ENCODE data around the gene CBX7. TPM values are rescaled to one million over a fixed set of nuclear protein-coding genes. Genes with fewer than 3 reads are reported as not detected.

CBX7 gene
- total RNA-seq, 4 donors from 2014 or later: 41.2 to 58.6 (median 53.2) TPM

DNA sequence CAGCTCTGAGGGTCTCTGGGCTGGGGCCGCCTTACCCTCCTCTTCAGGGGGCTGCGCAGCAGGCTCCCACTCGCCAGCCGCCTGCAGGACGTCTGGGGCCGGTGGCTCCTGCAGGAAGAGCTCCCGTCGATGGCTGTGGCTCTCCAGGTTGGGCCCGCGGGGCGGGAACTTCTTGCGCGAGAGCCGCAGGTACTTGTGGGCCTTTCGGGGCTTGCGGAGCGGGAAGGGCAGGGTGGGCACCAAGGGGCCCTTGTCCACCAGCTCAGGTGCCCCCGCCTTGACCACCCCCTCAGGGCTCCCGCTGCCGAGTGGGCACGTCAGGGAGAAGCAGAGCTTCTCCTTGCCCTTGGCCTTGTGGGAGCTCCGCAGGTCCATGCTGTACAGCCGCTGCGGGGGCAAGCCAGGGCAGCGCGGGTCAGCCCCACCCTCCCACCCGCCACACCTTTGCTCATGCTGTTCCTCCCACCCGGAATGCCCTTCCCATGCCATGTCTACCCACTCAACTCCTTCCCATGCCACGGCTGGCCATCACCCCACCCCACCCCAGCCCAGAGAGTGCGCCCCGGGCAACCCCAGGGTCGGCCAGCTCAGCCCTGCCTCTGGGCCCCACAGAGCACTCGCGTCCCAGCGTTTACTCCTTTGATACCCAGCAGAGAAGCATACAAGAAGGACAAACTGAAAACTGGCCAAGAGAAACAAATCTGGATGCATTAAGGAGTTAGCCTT lies 18.0 kb downstream of the CBX7 start:
- Histone ChIP-seq H3K27ac (no peak overlapping the region), H3K4me3 (no peak overlapping the region), H3K36me3 (peaks cover 0 to 20% (median 0%) of the 10 kb centered on the region in 3 donors), H3K9me3 (no peaks in the 10 kb centered on the region), H3K4me1 (peaks cover 0 to 18% (median 3%) of the 10 kb centered on the region in 4 donors), H3K27me3 (no peaks in the 10 kb centered on the region)
- TF ChIP-seq, protein P1, sequence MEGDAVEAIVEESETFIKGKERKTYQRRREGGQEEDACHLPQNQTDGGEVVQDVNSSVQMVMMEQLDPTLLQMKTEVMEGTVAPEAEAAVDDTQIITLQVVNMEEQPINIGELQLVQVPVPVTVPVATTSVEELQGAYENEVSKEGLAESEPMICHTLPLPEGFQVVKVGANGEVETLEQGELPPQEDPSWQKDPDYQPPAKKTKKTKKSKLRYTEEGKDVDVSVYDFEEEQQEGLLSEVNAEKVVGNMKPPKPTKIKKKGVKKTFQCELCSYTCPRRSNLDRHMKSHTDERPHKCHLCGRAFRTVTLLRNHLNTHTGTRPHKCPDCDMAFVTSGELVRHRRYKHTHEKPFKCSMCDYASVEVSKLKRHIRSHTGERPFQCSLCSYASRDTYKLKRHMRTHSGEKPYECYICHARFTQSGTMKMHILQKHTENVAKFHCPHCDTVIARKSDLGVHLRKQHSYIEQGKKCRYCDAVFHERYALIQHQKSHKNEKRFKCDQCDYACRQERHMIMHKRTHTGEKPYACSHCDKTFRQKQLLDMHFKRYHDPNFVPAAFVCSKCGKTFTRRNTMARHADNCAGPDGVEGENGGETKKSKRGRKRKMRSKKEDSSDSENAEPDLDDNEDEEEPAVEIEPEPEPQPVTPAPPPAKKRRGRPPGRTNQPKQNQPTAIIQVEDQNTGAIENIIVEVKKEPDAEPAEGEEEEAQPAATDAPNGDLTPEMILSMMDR (IDR thresholded peaks at IDR 0.05): no peak
- TF ChIP-seq POLR2A (IDR thresholded peaks at IDR 0.05): no peak
- peak in 1 of 3 donors; percentile 44 for DNase-seq

GRCh38 chr22:39133871-39134270 lies 18.6 kb downstream of the CBX7 start:
- no peaks in the 10 kb centered on the region for H3K27me3 ChIP-seq
- TF ChIP-seq, protein P1 (IDR thresholded peaks at IDR 0.05): no peak
- TF ChIP-seq POLR2A (IDR thresholded peaks at IDR 0.05): no peak
- H3K4me3 ChIP-seq: no peak overlapping the region
- H3K27ac ChIP-seq: no peak overlapping the region
- H3K9me3 ChIP-seq: no peaks in the 10 kb centered on the region
- H3K4me1 ChIP-seq: peaks cover 0 to 18% (median 3%) of the 10 kb centered on the region in 4 donors
- no peak for DNase-seq
- H3K36me3 ChIP-seq: peaks cover 0 to 18% (median 0%) of the 10 kb centered on the region in 3 donors

- Histone ChIP-seq H3K36me3 (peaks cover 0 to 17% (median 0%) of the 10 kb centered on the region in 3 donors), H3K9me3 (no peaks in the 10 kb centered on the region), H3K27ac (no peak overlapping the region), H3K27me3 (no peaks in the 10 kb centered on the region), H3K4me1 (peaks cover 0 to 25% (median 3%) of the 10 kb centered on the region in 4 donors), H3K4me3 (no peak overlapping the region)
- TF ChIP-seq POLR2A (IDR thresholded peaks at IDR 0.05): no peak
- TF ChIP-seq, protein P1 (IDR thresholded peaks at IDR 0.05): no peak
- peak in 2 of 3 donors; percentile 30 to 42 for DNase-seq
These were observed 19.5 kb downstream of the CBX7 start for GRCh38 chr22:39132871-39133524.

- H3K9me3 ChIP-seq: no peaks in the 10 kb centered on the region
- peaks cover 0 to 17% (median 0%) of the 10 kb centered on the region in 3 donors for H3K36me3 ChIP-seq
- TF ChIP-seq, protein P1 (IDR thresholded peaks at IDR 0.05): no peak
- no peak for TF ChIP-seq POLR2A (IDR thresholded peaks at IDR 0.05)
- H3K4me1 ChIP-seq: peaks cover 0 to 25% (median 3%) of the 10 kb centered on the region in 4 donors
- DNase-seq: peak in 1 of 3 donors; percentile 38
- no peak overlapping the region for H3K4me3 ChIP-seq
- no peak overlapping the region for H3K27ac ChIP-seq
- H3K27me3 ChIP-seq: no peaks in the 10 kb centered on the region
These were observed 20.2 kb downstream of the CBX7 start for GRCh38 chr22:39132281-39132680.

DNA sequence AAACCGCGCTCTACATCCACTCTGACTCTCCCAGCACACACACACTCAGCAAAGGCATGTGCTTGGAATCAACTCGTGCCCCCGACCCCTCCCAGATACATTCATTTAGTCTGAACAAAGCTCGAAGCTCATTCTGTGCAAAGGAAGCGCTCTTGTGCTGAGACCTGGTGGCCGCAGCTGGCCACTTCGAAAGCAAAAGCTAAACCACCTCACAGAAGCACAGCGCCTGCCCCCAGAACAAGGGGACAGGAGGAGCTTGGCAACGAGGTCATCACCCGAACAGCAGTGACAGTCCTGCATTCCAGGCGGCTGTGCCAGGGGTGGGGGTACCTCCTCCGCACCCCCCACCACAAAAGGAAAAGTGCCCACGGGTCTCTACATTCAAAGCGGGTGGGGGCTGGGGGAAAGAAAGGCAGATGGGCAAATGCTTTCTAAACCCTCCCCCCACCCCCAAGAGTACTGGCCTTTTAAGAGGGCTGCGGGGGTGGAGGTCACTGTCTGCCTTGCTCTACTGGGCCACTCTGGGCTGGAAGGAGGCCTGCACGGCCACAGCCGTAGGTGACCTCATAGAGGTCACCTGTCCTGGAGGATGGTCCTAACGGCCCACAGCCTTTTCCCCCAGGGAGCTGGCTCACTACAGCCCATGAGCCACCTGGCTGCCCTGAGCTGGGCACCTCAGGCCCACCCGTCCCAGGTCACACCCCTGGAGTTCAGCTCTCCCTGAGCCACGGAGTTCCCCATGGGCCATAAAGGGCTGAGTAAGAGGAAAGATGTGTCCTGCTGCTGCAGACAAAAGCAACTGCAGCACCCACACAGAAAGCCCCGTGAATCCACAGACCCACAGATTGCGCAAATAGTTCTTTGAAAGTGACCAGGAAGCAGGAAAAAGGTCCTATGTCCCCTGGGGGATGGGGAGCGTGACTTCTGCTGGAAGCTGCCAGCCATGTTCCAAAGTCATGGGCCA lies 21.3 kb downstream of the CBX7 start:
- no peak for TF ChIP-seq POLR2A (IDR thresholded peaks at IDR 0.05)
- TF ChIP-seq, protein P1 (IDR thresholded peaks at IDR 0.05): no peak
- Histone ChIP-seq H3K27ac (peak overlapping the region in 3 of 4 donors; percentile 17 to 59 (median 37)), H3K9me3 (no peaks in the 10 kb centered on the region), H3K4me1 (peaks cover 0 to 25% (median 3%) of the 10 kb centered on the region in 4 donors), H3K27me3 (no peaks in the 10 kb centered on the region), H3K36me3 (peaks cover 0 to 17% (median 0%) of the 10 kb centered on the region in 3 donors), H3K4me3 (no peak overlapping the region)
- DNase-seq: peak in 1 of 3 donors; percentile 49

Measured in Peyer's patch (tissue), 4 donors.